HG03060 (cell line): Measurements from ENCODE around the gene FZD4.
"Not testable (repeated sequence)": the region's sequence is repeated elsewhere in the genome, so short reads cannot be mapped to it uniquely, and the experiment has no call there.

Experiments used
- ATAC-seq: cut with Tn5 transposase; IDR thresholded peaks from one replicate; pipeline ENCODE4 v1.9.1; 2021; ENCODE audit warnings: low read depth, moderate number of reproducible peaks; ENCODE audit not compliant: unreplicated experiment

FZD4 gene

DNA sequence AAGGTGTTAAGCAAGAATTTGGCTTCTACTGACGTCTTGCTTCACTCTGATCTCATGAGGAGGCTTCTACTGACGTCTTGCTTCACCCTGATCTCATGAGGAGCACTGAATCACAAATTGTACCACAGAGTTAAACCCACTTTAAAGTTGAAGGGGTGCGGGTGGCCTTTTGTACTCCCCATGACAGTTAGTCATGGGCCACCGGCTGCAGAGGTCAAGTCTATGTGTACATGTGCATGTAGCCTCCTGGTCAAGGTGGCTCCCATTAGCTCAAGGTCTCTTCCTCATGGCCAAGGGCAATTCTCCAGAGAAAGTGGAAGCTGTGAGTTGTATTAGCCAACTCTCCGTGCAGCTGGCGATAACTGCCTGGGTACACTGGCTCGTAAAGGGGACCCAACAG lies 23.1 kb upstream of the FZD4 start:
- ATAC-seq, result no peak

- ATAC-seq, result no peak
Observed at GRCh38 chr11:86977441-86978050, 22.4 kb upstream of the FZD4 start.

DNA sequence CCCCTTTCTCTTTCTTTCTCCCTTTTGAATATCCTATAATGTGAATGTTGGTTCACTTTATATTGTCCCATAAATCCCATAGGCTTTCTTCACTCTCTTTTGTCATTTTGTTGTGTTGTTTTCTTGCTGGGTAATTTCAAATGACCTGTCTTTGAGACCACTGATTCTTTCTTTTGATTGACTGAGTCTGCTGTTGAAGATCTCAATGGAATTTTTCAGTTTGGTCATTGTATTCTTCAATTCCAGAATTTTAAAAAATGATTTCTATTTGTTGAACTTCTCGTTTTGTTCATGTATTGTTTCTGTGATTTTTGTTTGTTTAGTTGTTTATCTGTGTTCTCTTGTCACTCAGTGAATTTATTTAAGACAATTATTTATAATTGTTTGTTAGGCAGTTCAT lies 17.5 kb upstream of the FZD4 start:
- ATAC-seq, result no peak

DNA sequence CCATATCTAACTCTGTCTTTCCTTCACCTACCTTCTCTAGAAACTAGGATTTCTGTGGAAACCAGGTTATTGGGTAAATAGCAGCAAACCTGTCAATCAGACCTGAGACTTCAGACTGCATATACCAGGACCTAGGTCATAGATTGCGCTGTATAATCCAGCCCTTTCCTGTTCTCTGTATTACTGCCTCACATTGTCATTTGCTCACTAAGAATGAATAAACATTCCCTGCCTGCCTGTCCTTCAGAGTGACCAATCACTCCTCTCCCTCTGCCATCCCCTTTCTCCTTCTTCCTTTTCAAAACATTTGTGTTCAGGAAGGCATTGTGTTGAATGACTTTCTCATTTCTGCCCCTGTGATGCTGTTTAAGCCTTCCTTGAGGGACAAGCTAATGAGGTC lies 14.1 kb upstream of the FZD4 start:
- no peak for ATAC-seq

DNA sequence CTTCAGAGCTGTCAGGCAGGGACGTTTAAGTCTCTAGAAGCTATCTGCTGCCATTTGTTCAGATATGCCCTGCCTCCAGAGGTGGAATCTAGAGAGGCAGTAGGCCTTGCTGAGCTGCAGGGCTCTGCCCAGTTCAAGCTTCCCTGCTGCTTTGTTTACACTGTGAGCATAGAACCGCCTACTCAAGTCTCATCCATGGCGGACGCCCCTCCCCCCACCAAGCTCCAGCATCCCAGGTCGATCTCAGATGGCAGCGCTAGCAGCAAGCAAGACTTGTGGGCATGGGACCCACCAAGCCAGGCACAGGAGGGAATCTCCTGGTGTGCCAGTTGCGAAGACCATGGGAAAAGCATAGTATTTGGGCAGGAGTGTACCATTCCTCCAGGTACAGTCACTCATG lies 12.4 kb upstream of the FZD4 start:
- not testable (repeated sequence) for ATAC-seq

- no peak for ATAC-seq
Observed at GRCh38 chr11:86957976-86958646, 2.9 kb upstream of the FZD4 start.

GRCh38 chr11:86956905-86957195 lies 1.7 kb upstream of the FZD4 start:
- ATAC-seq, result no peak

DNA sequence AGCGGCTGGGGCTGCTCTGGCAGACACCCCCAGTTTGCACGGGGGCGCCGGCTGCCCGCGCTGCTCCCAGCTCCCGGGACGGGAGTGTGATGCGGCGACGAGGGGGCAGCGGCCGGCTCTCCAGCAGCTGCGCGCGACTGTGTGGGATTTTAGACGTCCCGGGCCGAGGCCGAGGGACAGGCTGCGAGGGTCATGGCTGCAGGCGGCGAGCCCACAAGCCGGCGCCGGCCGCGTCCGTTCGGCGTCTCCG lies 159 bp downstream of the FZD4 start:
- peak; percentile 4 for ATAC-seq

- peak; percentile 1 for ATAC-seq
Observed at GRCh38 chr11:86954269-86955110, 705 bp downstream of the FZD4 start.

DNA sequence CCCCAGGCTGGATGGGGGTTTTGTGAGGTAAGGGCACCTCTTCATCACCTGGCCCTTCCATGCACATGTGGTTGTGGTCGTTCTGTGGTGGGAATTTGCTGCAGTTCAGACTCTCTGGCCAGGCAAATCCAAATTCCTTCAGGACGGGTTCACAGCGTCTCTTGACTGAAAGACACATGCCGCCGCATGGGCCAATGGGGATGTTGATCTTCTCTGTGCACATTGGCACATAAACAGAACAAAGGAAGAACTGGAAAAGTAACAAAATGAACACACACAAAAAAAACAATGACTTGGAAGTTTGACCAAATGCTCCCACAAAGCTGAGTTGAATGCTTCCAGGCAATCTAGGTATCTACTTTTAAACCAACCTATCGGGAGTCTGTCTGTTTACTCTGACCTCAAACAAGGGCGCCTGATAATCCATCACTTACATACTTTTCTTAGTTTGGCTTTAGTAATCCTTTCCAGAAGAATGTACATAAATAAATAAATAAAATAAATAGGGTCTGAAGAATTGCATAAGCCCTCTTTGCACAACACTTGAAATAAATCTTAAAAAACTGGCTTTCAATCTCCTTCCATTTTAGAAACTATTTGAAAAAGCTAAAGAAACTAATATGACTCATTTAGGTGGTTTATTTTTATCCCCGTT lies 2.8 kb downstream of the FZD4 start:
- no peak for ATAC-seq

DNA sequence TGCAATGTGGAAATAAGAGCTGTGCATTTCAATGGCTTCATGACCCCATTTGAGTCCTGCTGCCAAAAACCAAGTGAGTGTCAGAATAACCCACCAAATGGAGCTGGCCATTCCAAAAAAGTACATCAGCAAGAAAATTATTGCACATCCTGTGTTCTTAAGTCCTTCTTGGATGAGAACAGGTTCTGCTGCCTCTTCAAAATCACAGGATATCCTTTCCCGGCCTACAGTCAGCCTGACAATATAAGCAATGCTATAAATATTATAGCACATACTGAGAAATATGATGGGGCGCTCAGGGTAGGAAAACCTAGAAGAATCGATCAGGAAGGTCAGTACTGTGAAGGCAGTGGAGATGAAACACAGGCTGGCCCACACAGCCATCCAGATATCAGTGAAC lies 3.5 kb downstream of the FZD4 start:
- no peak for ATAC-seq

DNA sequence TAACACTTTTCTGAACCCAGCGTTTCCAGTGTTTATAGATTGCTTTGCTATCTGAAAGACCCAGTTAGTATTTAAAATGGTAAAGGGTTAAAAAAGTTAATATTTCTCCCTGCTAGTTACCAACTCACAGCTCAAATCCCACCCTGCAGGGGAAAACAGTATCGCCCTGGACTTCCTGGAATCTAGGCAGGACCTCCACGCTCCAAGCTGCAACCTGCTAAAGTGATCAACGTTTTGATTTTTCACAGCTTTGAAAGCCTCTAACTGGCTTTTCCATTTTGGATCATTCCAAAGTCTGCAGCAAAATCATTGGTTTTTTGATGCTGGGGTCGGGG lies 4.6 kb downstream of the FZD4 start:
- ATAC-seq, result no peak

DNA sequence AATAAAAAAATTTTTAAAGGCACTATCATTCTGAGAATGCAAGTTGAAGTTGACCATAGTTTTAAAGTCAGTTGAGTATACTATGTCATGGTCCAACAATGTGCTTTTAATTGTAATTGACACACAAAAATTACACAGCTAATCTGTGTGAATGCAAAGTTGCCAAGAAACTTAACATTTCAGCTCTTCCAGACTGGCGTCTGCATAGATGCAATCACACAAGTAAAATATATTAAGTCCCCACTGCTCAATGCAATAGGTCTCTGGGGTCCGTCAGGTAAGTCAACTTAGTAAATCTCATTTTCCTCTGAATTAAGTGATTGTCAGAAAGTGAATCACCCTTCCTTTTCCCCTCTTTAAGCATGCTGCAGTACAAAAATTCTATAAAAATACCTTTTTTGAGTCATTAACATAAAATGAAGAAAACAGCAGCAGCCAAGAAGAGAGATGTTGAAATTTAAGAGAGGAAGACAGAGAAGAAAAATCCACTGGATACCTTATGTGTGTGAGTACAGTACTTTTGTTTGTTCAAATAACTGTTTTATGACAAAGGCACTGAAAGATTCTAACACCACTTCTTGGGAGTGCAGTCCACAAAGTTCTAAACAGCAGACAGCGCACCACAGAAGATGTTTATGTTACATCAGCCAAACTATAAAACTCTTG lies 5.1 kb downstream of the FZD4 start:
- ATAC-seq, result no peak

DNA sequence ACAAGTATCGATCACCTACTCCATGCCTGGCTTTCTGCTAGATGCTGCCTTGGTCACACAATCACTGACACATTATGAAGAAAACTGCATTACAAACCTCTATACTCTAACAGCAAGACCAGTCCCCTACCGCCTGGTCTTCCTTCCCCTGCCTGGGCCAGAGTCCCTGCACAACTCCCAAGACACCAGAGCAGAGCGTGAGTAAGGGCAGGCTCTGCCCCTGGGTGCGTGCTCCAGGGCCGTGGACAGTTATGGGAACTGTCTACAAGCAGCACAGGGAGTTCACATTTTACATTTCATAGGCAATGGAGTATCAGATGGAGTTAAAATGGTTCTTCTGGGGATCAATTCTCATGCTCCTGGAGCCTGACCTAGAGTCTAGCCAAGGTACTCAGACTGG lies 6.5 kb downstream of the FZD4 start:
- no peak for ATAC-seq

DNA sequence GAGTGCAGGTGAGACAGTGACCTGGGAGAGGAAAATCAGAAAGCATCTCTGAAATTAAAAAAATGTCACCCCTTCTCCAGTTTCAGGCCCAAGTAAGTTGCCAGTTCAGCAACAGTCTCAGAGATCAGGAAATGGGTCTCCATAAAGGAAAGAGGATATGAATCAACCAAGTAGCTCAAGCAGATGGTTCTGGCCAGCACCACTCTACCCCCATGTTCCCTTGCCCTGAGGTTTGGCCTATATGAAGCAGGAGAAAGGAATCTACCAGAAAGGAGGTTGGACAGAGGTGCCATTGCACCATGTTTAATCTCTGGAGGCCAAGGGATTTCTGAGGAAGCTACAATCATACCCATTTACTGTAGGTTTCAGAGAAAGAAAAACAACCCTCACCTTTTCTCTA lies 7.7 kb downstream of the FZD4 start:
- no peak for ATAC-seq

DNA sequence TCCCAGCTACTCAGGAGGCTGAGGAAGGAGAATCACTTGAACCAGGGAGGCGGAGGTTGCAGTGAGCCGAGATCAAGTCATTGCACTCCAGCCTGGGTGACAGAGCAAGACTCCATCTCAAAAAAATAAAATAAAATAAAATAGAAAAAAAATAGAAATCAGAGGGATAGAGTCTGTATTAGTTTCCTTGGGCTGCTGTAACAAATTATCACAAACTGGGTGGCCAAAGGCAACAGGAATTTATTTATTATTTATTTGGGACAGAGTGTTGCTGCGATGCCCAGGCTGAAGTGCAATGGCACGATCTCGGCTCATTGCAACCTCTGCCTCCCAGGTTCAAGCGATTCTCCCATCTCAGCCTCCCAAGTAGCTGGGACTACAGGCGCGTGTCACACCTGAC lies 11.7 kb downstream of the FZD4 start:
- ATAC-seq, result not testable (repeated sequence)

DNA sequence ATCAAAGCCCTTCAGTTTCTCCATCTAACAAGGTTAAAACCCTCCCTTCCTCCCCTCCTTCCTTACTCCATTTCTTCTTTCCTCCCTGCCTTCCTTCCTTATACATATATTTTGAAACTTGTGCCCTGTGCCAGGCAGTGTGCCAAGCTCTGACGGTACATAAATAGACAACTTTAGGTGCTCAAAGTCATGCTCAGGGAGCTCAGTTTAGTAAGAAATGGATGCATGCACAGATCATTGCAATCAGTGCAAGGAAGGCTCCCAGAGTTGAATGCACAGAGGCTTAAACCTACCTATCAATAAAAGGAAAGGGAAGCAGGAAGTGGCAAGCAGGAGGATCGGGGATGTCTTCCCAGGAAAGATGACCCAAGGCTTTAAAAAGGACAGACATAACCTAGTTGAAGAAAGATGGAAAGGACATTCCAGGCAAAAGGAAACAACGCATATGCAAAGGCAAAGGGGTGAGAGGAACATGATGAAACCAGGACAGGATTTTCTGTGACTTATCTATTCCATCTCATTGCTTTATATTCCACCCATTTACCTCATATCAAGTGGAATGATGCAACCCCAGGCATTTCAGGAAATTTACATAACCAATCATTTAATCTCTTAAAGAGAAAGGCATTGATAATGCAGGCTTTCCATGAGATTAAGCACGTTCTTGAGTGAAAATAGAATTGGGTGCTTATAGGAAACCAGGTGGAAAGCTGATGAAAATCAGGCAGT lies 13.2 kb downstream of the FZD4 start:
- ATAC-seq, result no peak

DNA sequence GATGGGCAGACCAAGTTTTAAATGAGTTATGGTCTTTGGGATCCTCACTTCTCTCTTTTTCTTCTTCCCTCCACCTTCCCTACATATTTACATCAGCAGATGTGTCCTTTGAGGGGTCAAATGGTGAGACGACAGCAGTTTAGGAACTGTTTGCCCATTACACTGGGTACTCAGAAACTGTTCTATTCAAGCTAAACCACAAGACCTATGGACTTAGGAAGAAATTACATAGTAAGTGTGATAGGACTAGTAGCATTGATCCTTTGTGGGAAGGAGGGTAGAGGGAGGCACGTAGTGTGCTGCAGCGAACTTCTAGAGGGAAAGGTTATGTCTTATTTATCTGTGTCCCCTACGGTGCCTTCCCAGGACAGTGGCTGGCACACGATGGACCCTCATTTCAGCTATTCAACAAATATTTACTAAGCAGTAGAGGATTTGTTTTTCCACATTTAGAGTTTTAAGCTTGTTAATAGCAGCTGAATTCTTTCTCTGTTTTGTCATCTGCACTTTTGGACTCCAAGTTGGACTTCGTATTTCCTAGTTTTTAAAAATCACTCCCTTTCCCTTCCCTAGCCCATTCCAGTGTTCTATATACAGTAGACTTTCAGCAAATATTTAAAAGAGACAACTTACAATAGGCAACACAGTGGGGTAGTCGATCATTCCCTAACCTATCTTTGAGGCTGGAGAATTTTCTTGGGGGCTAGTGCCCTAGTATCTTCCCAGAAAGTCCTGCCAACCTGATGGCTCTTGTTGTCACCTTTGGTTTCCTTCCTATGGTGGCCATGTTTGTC lies 13.9 kb downstream of the FZD4 start:
- no peak for ATAC-seq

DNA sequence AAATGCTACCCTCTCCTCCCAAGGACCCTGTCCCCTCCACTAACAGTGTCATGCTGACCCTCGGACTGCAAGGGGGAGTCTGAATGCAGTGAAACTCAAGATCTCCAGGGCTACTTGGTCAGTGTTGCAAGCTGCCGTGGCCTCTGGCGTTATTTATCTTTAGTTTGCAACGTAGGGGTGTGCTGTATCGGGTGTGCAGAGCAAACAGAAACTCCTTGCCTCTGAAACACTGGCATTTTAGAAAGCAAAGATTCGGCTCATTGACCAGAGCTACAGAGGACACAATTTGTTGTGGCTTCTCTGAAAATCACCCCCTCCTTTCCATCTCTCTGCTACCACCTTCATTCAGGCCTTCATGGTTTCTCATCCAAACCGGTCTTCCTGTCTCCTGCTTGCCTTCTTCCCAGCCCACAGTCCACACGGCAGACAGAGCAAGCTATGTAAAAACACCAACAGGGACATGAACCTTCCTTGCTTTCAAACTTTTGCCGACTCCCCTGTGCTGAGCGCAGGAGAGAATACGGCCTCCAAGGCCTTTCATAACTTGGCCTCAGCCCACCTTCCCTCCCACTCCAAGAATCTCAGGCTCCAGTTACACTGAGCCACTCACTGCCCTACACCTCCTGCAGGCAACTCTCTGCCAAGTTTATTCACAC lies 14.9 kb downstream of the FZD4 start:
- ATAC-seq, result no peak
